Suppressor macrophage treated with lipopolysaccharide for 4 hours (primary cell): ENCODE results near the gene FRMD4A.
"Not testable (repeated sequence)": the region's sequence is repeated elsewhere in the genome, so short reads cannot be mapped to it uniquely, and the experiment has no call there.

Experiments used
- DNase-seq: peaks from one replicate; pipeline ENCODE4 v3.0.0-alpha.2; 2020

FRMD4A gene

GRCh38 chr10:13865758-13866491, 464.8 kb downstream of the FRMD4A start:
- DNase-seq: no peak

- not testable (repeated sequence) for DNase-seq
Observed at GRCh38 chr10:13865220-13865619, 465.5 kb downstream of the FRMD4A start.

- DNase-seq: no peak
Observed at GRCh38 chr10:13862546-13863233, 468.0 kb downstream of the FRMD4A start.

GRCh38 chr10:13860886-13861285, 469.8 kb downstream of the FRMD4A start:
- no peak for DNase-seq

- DNase-seq: no peak
Observed at GRCh38 chr10:13859979-13860654, 470.6 kb downstream of the FRMD4A start.

- DNase-seq: no peak
Observed at GRCh38 chr10:13858709-13859108, 472.0 kb downstream of the FRMD4A start.

GRCh38 chr10:13857451-13857850, 473.3 kb downstream of the FRMD4A start:
- DNase-seq: peak; percentile 77

- peak; percentile 42 for DNase-seq
Observed at GRCh38 chr10:13853854-13854253, 476.9 kb downstream of the FRMD4A start.

GRCh38 chr10:13852872-13853271, 477.9 kb downstream of the FRMD4A start:
- peak; percentile 36 for DNase-seq

GRCh38 chr10:13851906-13852305, 478.8 kb downstream of the FRMD4A start:
- DNase-seq: no peak

GRCh38 chr10:13848520-13849445, 481.9 kb downstream of the FRMD4A start:
- DNase-seq: no peak

GRCh38 chr10:13847201-13847631, 483.5 kb downstream of the FRMD4A start:
- DNase-seq: no peak

- DNase-seq: no peak
Observed at GRCh38 chr10:13845897-13846296, 484.8 kb downstream of the FRMD4A start.

GRCh38 chr10:13844651-13845050, 486.1 kb downstream of the FRMD4A start:
- no peak for DNase-seq

GRCh38 chr10:13842117-13842516, 488.6 kb downstream of the FRMD4A start:
- no peak for DNase-seq

- no peak for DNase-seq
Observed at GRCh38 chr10:13840036-13840435, 490.7 kb downstream of the FRMD4A start.

GRCh38 chr10:13839430-13839990, 491.2 kb downstream of the FRMD4A start:
- no peak for DNase-seq

GRCh38 chr10:13839030-13839429, 491.7 kb downstream of the FRMD4A start:
- DNase-seq: no peak

- DNase-seq: no peak
Observed at GRCh38 chr10:13837966-13838365, 492.8 kb downstream of the FRMD4A start.

GRCh38 chr10:13834581-13835286, 496.0 kb downstream of the FRMD4A start:
- DNase-seq: peak; percentile 88

GRCh38 chr10:13831711-13832141, 499.0 kb downstream of the FRMD4A start:
- DNase-seq: peak; percentile 77

- DNase-seq: no peak
Observed at GRCh38 chr10:13830385-13830784, 500.3 kb downstream of the FRMD4A start.
